GM18502 (cell line): Measurements from ENCODE around the gene C1orf198.
"Not testable (repeated sequence)": the region's sequence is repeated elsewhere in the genome, so short reads cannot be mapped to it uniquely, and the experiment has no call there.

Source experiments
- ATAC-seq: cut with Tn5 transposase; IDR thresholded peaks from one replicate; pipeline ENCODE4 v1.9.1; 2021; ENCODE audit warnings: mild to moderate bottlenecking; ENCODE audit not compliant: unreplicated experiment, poor library complexity

The C1orf198 gene

DNA sequence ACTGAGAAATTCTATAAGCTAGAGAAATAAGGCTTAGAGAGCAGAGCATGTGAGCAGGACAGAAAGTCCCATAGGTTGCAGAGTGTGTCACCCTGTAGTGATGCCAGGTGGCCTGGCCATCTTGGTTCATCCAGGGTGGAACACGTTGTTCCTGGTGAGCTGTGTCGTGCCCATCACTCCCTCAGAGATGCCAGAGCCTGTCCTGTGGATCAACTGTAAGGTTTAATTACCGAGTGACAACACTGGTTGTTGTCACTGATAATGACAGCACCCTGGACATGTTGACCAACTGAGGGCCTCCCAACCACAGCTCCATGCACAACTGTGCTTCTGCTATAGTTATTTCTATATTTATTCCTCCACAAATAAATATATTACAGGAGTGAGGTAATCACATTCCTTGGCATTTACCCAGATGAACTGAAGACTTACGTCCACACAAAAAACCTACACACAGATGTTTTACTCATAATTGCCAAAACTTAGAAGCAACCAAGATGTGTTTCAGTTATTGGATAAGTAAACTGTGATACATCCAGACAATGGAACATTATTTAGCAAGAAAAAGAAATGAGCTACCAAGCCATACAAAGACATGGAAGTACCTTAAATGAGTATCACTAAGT lies 6.2 kb downstream of the C1orf198 start:
- ATAC-seq, result no peak

DNA sequence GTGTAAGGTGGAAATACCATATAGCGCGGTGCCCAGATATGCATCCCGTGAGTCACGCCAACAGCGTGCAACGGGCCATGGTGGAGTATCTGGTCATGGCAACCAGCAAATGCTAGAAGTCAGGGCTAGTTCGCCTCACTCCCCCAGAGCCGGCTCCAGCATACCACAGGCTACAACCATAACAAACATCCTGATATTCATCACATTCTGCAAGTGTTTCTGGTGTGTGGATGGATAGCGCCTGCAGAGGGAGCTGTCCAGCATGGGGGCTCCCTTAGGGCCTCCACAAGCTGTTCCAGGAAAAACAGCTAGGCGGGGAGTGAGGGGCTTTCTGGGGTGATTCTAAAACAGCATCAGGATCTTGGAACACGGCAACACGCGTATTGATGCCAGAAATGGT lies 6.8 kb downstream of the C1orf198 start:
- no peak for ATAC-seq

DNA sequence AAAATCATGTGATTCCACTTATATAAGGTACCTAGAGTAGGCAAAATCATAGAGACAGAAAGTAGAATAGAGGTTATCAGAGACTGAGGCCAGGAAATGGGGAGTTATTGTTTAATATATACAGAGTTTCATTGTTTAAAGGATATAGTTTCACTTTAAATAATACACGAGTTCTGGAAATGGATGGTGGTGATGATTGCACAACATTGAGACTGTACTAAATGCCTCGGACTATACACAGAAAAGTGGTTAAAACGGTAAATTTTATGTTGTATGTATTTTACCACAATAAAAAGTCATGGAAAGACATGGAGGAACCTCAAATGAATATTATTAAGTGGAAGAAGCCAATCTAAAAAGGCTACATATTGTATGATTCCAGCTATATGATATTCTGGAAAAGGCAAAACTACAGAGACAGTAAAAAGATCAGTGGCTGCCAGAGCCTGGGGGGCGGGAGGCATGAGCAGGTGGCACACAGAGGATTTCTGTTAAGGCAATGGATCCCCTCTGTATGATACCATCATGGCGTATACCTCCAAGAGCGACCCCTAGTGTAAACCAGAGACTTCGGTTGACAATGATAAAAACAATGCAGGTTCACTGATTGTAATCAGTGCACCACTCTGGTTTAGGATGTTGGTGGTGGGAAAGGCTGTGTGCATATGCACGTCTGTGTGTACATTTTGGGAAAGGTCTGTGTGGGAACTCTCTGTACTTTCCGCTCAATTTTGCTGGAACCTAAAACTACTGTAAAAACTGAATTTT lies 7.5 kb downstream of the C1orf198 start:
- no peak for ATAC-seq

DNA sequence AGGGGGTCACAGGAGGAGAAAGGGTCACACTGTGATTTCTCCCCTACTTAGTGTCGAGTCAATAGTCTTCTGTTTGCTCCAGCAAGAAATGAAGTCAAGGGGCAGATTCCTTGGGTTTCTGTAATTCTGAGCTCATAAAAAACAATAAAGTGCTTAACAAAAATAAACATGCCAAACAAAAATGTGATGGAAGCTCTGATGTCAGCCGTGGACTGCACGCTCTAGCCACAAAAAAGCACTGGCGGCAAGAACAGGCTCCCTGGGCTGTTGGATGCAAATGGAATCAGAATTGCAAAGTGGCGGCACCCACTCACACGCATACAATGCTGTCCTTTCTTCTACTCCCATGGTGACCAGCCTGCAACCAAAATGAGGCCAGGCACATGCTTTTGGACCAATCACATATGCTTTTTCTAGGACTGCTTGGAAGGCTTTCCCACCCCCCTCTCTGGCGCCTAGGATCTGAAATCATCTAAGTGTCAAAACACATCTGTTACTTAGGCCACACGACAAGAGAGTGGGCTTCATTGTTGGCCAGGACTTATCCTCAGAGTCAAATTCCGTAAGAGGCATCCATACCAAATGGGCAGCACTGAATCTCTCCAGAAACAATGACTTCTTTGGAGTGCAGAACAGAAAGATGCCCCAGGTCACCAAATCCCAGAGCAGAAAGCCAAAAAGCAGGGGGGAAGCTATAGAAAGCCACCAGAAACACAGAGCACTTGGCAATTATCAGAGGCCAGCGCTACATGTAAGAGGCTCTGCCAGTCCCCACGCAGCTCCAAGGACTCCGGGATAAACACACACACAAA lies 9.2 kb downstream of the C1orf198 start:
- ATAC-seq, result no peak

DNA sequence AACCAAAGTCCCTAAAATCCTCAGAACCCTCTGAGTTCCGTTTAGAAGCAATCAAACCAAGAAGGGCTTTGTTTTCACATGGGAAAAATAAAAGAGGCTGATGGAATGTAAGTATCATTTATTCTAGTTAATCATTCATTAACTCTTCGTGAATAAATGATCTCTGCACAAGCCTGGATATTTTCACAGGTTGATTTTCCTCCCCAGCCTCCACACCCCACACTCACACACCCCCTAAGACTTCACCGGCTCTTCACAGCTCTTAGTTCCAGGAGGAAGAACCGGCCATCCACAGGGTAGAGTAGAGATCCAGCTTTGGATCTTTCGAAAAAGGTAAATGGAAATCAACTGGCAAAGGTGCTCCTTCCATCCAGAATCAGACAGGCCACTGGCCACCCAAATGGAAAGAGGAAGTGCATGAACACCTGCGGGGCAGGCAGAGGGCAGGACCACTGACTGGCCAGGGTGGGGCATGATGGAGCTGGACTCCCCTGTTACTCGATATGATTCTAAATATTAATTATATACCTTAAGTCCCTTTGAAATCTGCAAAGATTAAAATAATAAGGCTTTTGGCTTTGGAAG lies 10.0 kb downstream of the C1orf198 start:
- ATAC-seq, result no peak

GRCh38 chr1:230857822-230858221 lies 10.5 kb downstream of the C1orf198 start:
- ATAC-seq, result no peak

- no peak for ATAC-seq
Measured at GRCh38 chr1:230857077-230857476, 11.2 kb downstream of the C1orf198 start.

DNA sequence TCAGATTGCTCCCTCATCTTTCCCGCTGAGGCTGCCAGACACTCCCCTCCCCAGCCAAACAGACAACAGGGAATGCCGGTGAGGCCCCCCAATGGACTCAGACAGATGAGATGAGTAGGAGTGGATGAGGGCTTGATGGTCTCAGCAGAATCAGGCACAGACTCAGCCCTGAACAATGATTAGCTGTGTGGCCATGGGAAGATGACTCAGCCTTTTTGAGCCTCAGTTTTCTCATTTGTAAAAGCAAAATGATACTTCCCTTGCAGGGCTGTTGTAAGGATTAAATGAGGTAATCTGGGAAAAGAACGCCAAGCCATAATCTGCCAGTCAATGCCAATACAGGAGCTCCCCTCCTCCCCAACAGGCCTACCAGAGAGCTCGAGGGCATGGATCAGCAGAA lies 12.4 kb downstream of the C1orf198 start:
- ATAC-seq, result no peak

DNA sequence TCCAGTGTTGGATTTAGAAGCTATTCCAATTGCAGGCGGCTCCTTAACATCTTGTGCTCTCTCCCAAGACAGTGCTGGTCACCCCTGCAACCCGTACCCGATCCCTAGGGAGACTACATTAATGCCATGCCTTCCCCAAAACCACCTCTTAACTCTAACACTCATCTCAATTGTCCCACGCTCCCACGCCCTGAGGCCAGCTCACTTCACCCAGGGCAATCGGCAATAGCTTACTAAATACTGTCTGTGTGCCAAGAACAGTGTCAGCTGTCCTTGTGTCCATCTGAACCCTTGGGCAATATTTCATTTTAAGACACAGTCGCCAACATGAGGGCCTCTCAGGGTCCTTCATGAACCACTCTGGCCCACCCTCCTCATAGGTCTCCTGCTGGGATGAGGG lies 13.9 kb downstream of the C1orf198 start:
- no peak for ATAC-seq

DNA sequence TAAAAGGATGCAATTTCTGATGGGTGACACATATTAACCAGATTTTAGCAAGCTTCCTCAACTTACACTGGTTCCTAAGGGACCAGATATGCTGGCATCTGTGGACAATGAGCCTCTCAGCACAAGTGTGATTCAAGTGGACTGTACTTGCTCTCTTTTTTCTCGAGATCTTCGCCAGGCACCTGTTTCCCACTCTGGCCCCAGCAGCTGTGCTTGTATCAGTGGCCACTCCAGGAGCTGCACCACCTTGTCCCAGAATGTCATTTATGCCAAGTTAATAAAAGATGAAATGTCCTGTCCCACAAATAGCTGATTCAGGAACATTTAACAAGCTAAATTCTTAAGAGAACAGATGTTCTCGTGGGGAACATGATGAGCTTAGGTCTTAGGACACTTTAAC lies 14.6 kb downstream of the C1orf198 start:
- ATAC-seq, result no peak

DNA sequence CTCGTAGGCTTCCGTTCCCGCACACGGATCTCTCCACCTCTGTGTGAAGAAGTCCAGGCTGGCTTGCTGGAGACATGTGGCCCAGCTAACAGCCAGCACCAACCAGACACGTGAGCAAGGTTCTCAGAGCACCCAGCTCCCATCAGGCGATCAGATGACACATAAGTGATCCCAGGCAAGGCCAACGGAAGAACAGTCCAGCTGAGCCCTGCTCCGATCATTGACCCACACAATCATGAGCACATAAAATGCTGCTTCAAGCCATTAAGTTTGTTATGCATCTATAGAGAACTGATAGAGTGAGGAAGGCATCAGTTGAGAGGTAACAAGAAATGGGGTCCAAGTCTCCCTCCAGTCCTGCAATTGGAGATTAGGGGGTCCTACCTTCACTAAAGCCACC lies 15.4 kb downstream of the C1orf198 start:
- no peak for ATAC-seq

DNA sequence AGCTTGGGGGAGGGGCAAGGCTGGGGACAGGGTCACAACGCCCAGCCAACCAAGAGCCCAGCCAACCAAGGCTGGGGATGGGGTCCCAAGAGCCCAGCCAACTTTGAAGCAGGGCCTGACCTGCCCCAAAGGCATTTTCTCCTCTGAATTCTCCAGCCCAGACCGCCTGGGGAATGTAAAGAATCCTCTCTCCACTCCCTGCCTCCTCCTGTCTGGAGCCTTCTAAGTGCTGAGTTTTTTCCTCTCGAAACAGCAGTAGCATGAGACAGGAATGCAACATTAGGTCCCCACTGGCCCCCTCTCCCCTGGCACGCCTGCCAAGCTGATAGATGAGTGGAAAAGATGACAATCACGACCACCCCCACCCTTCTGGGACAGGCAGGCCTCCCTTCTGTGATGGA lies 17.0 kb downstream of the C1orf198 start:
- no peak for ATAC-seq

DNA sequence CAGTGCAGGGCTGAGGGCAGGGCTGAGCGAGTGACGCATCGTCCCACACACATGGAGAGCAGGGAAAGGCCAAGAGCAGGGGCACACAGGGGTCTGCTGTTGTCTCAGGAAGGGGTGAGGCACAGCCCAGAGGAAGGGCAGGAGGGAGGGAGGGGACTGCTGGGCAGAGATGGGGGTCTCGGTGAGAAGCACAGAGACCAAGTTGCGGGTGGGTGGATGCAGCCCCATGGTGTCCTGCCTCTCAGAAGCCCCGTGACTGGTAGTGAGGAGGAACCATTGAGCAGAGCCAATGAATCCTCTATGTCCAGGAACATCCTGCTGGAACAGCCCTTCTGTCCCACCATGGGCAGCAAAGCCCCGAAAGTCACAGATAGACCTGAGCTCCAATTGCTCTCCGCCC lies 17.8 kb downstream of the C1orf198 start:
- ATAC-seq, result no peak

DNA sequence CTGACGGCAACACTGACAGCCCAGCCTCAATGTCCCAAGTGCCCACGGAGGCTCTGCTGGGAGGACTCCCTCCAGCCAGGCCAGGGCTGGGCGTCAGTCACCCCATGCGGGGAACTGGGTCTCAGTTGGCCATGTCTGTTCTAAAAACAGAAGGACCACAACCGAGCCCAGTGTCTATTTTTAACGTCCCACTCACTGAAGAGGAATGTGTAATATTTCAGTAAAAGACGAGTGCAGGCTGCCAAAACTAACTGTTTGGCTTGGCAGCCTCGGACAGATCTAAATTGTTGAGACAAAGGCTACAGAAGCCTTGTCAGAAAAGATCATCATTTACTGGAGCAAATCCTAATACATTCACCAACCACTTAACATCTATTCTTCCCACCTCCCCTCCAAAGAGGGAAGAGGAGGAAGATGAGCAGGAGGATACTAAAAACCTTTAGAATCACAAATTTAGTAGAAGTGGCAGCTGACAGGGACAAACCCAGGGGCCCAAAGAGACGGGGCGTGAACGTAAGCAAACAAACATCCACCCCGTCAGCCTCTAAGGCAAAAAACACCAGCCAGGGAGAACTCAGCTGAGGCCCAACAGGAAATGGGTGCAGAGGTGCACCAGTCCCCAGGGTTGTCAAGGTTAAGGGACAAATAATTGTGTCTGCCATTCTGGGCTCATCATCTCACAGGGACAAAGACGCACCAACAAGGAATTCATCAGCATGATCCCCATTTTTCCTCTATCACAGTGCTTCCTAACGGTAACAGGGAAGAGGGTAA lies 18.7 kb downstream of the C1orf198 start:
- no peak for ATAC-seq

GRCh38 chr1:230848235-230848634 lies 20.1 kb downstream of the C1orf198 start:
- no peak for ATAC-seq

DNA sequence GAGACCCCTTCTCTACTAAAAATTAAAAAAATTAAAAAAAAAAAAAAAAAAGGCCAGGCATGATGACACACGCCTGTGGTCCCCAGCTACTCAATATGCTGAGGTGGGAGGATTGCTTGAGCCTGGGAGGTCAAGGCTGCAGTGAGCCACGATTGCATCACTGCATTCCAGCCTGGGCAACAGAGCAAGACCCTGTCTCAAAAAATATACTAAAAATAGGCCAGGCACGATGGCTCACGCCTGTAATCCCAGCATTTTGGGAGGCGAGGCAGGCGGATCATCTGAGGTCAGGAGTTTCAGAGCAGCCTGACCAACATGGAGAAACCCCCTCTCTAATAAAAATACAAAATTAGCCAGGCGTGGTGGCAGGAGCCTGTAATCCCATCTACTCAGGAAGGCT lies 23.1 kb downstream of the C1orf198 start:
- ATAC-seq, result not testable (repeated sequence)

GRCh38 chr1:230844561-230844960 lies 23.8 kb downstream of the C1orf198 start:
- no peak for ATAC-seq

DNA sequence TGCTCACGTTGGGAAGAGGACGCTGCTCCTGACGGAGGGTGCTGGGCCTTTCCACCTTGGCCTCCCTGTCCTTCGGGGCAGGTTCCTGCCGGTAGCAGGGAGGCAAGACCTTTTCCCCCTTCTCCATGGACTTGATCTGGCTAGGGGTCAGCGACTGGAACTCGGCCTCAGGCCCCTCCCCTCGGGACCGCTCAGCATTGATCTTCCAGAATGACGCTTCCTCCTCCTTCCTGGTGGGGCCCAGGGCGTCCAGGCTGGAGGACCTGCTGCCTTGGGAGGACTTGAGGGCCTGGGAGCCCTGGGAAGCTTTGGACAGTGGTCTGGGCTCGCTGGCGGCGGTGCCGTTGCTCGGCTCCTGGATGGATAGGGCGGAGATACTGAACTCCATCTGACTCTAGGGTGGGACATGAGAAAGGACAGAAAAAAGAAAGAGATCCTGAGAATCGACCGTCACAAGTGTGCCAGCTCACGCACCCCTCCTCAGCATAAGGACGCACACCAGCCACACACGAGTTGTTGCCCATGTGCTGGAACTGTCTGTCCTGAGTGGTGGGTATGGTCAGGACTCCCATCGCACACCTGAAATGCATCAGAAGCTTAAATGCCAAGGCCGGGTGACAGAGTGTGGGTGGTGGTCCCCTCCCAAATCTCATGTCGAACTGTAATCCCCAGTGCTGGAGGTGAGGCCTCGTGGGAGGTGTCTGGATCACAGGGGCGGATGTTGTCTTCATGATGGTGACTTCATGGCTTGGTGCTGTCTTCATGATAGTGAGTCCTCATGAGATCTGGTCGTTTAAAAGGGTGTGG lies 24.6 kb downstream of the C1orf198 start:
- ATAC-seq, result no peak

GRCh38 chr1:230842801-230843200 lies 25.5 kb downstream of the C1orf198 start:
- no peak for ATAC-seq
